Measurements from ENCODE around the gene CDS2. TPM values are rescaled to one million over a fixed set of nuclear protein-coding genes. Genes with fewer than 3 reads are reported as not detected.

The CDS2 gene
- total RNA-seq, 1 donor from 2014 or later = 39.8 TPM

GRCh38 chr20:5146871-5147592 is 20.2 kb downstream of the CDS2 start:
- Mint-ChIP-seq H3K4me1 (ENCODE audit: low read depth) (peaks cover 40% of the 10 kb centered on the region), H3K9me3 (no peaks in the 10 kb centered on the region), H3K27me3 (ENCODE audit: insufficient read depth) (no peaks in the 10 kb centered on the region), H3K4me3 (no peak overlapping the region), H3K36me3 (ENCODE audit: low read depth) (peaks cover 6% of the 10 kb centered on the region), H3K27ac (peak overlapping the region; percentile 14)
- no peak for DNase-seq (ENCODE audit: low spot score)
- intact Hi-C loops (cut with micrococcal nuclease) = no loop called here

- H3K4me1 Mint-ChIP-seq (ENCODE audit: low read depth) = peaks cover 46% of the 10 kb centered on the region
Measured at GRCh38 chr20:5148581-5148980, 21.8 kb downstream of the CDS2 start.

GRCh38 chr20:5149892-5150225 is 23.1 kb downstream of the CDS2 start:
- intact Hi-C loops (cut with micrococcal nuclease) = no loop called here
- Mint-ChIP-seq H3K27ac (no peak overlapping the region), H3K9me3 (no peaks in the 10 kb centered on the region), H3K36me3 (ENCODE audit: low read depth) (peaks cover 9% of the 10 kb centered on the region), H3K4me3 (no peak overlapping the region), H3K4me1 (ENCODE audit: low read depth) (peaks cover 50% of the 10 kb centered on the region), H3K27me3 (ENCODE audit: insufficient read depth) (no peaks in the 10 kb centered on the region)
- DNase-seq (ENCODE audit: low spot score) = no peak

More at GRCh38 chr20:5148581-5148980, 21.8 kb downstream of the CDS2 start:
- Mint-ChIP-seq H3K9me3 (no peaks in the 10 kb centered on the region), H3K36me3 (ENCODE audit: low read depth) (peaks cover 7% of the 10 kb centered on the region), H3K4me3 (no peak overlapping the region), H3K27ac (no peak overlapping the region), H3K27me3 (ENCODE audit: insufficient read depth) (no peaks in the 10 kb centered on the region)
- no peak for DNase-seq (ENCODE audit: low spot score)
- intact Hi-C loops (cut with micrococcal nuclease) = no loop called here

DNA sequence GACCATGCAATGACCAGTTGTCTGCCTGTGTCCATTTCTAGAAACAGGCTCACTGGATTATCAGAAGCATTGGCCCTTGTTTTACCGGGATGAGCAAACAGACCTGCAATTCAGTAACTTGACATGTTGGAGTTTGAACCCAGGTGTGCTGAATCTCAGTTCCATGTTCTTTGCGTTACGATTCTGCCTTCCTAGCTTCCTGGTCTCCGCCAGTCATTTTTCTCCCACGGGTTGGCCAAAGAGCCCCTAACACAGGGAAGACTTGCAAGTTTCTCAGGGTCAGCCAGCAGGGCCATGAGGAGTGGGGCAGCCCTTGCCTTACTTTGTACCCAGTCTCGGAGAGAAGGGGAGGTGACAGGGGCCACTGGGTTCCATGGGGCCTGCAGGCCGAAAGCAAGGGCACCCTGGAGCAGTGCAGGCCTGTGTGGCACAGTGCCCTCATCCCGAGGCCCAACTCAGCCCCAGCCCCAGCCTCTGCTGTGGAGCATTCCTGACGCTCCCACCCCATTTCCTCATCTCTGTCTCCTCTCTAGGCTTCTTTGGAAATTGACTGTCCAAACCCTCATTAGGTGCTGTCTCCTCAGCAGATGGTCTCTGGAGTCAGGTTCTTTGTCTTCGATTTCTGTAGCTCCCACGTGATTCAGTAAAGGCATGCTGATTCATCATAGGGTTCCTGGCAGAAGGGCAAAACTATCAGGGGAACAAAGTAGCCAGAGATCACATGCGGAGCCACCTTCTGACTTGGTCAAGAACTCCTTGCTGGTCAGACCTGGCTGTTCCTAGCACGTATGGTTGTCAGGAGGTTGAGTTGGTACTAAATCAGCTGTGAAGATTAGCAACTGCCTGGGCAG is 23.6 kb downstream of the CDS2 start:
- Mint-ChIP-seq H3K36me3 (ENCODE audit: low read depth) (peaks cover 9% of the 10 kb centered on the region), H3K4me1 (ENCODE audit: low read depth) (peaks cover 47% of the 10 kb centered on the region)
- intact Hi-C loops (cut with micrococcal nuclease) = no loop called here

GRCh38 chr20:5153152-5153467 is 26.3 kb downstream of the CDS2 start:
- intact Hi-C loops (cut with micrococcal nuclease) = no loop called here
- Mint-ChIP-seq H3K4me1 (ENCODE audit: low read depth) (peaks cover 40% of the 10 kb centered on the region), H3K27me3 (ENCODE audit: insufficient read depth) (no peaks in the 10 kb centered on the region), H3K36me3 (ENCODE audit: low read depth) (peaks cover 5% of the 10 kb centered on the region), H3K4me3 (no peak overlapping the region), H3K27ac (no peak overlapping the region), H3K9me3 (no peaks in the 10 kb centered on the region)
- no peak for DNase-seq (ENCODE audit: low spot score)

More for the DNA sequence above, 23.6 kb downstream of the CDS2 start:
- Mint-ChIP-seq H3K27ac (no peak overlapping the region), H3K9me3 (no peaks in the 10 kb centered on the region), H3K4me3 (no peak overlapping the region), H3K27me3 (ENCODE audit: insufficient read depth) (no peaks in the 10 kb centered on the region)
- no peak for DNase-seq (ENCODE audit: low spot score)

GRCh38 chr20:5153612-5154542 is 27.1 kb downstream of the CDS2 start:
- Mint-ChIP-seq H3K4me3 (no peak overlapping the region), H3K27ac (peak overlapping the region; percentile 25), H3K36me3 (ENCODE audit: low read depth) (peaks cover 5% of the 10 kb centered on the region), H3K9me3 (no peaks in the 10 kb centered on the region), H3K4me1 (ENCODE audit: low read depth) (peaks cover 40% of the 10 kb centered on the region), H3K27me3 (ENCODE audit: insufficient read depth) (no peaks in the 10 kb centered on the region)
- DNase-seq (ENCODE audit: low spot score) = no peak
- intact Hi-C loops (cut with micrococcal nuclease) = no loop called here

DNA sequence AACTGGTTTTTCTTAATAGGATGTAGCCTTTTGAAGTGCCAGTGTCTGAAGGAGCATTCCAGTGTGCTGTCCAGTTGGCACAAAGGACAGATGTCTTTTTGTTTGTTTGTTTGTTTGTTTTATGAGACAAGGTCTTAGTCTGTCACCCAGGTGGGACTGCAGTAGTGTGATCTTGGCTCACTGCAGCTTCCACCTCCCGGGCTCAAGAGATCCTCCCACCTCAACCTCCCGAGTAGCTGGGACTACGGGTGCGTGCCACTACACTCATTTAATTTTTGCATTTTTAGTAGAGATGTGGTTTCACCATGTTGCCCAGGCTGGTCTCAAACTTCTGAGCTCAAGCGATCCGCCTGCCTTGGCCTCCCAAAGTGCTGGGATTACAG is 27.7 kb downstream of the CDS2 start:
- H3K27ac Mint-ChIP-seq = no peak overlapping the region
- H3K9me3 Mint-ChIP-seq = no peaks in the 10 kb centered on the region
- peaks cover 5% of the 10 kb centered on the region for H3K36me3 Mint-ChIP-seq (ENCODE audit: low read depth)
- H3K27me3 Mint-ChIP-seq (ENCODE audit: insufficient read depth) = no peaks in the 10 kb centered on the region
- H3K4me1 Mint-ChIP-seq (ENCODE audit: low read depth) = peaks cover 40% of the 10 kb centered on the region
- intact Hi-C loops (cut with micrococcal nuclease) = no loop called here
- H3K4me3 Mint-ChIP-seq = no peak overlapping the region
- DNase-seq (ENCODE audit: low spot score) = no peak

DNA sequence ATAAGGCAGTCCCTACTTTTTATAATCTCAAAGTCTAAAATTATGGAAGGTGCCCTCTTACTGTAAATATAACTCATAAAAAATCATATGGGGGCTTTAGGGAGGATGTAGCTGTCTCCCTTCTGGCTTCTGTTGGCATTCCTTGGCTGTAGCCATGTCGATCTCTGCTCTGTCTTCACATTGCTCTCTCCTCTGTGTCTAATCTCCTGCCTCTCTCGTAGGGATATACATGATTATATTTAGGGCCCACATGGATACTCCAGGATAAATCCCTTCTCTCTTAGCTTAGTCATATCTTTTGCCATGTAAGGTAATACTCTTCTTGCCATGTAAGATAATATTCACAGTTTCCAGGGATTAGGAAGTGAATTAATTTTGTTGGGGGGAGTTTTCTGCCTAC is 28.6 kb downstream of the CDS2 start:
- H3K27ac Mint-ChIP-seq = no peak overlapping the region
- H3K4me3 Mint-ChIP-seq = no peak overlapping the region
- H3K36me3 Mint-ChIP-seq (ENCODE audit: low read depth) = peaks cover 5% of the 10 kb centered on the region
- intact Hi-C loops (cut with micrococcal nuclease) = no loop called here
- H3K4me1 Mint-ChIP-seq (ENCODE audit: low read depth) = peaks cover 40% of the 10 kb centered on the region
- no peaks in the 10 kb centered on the region for H3K27me3 Mint-ChIP-seq (ENCODE audit: insufficient read depth)
- no peak for DNase-seq (ENCODE audit: low spot score)
- no peaks in the 10 kb centered on the region for H3K9me3 Mint-ChIP-seq

- H3K4me3 Mint-ChIP-seq = peak overlapping the region; percentile 15
Measured at GRCh38 chr20:5156675-5157448, 30.1 kb downstream of the CDS2 start.

GRCh38 chr20:5159928-5160327 is 33.1 kb downstream of the CDS2 start:
- Mint-ChIP-seq H3K4me3 (no peak overlapping the region), H3K27ac (no peak overlapping the region), H3K4me1 (ENCODE audit: low read depth) (peaks cover 31% of the 10 kb centered on the region), H3K9me3 (no peaks in the 10 kb centered on the region), H3K36me3 (ENCODE audit: low read depth) (peaks cover 4% of the 10 kb centered on the region), H3K27me3 (ENCODE audit: insufficient read depth) (no peaks in the 10 kb centered on the region)
- intact Hi-C loops (cut with micrococcal nuclease) = no loop called here
- DNase-seq (ENCODE audit: low spot score) = no peak

More at GRCh38 chr20:5156675-5157448, 30.1 kb downstream of the CDS2 start:
- Mint-ChIP-seq H3K27me3 (ENCODE audit: insufficient read depth) (no peaks in the 10 kb centered on the region), H3K4me1 (ENCODE audit: low read depth) (peaks cover 46% of the 10 kb centered on the region), H3K27ac (peak overlapping the region; percentile 1), H3K9me3 (no peaks in the 10 kb centered on the region), H3K36me3 (ENCODE audit: low read depth) (peaks cover 6% of the 10 kb centered on the region)
- no peak for DNase-seq (ENCODE audit: low spot score)
- intact Hi-C loops (cut with micrococcal nuclease) = no loop called here

DNA sequence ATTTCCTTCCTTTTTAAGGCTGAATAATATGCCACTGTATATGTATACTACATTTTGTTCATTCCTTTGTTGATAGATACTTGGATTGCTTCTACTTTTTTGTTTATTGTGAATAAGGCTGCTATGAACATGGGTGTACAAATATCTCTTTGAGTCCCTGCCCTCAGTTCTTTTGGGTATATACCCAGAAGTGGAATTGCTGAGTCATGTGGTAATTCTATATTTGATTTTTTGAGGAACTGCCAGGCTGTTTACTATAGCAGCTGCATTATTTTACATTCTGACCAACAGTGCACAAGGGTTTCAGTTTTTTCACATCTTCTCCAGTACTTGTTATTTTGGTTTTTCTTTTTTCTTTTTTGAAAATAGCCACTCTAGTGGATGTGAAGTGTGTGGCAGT is 34.1 kb downstream of the CDS2 start:
- peaks cover 34% of the 10 kb centered on the region for H3K4me1 Mint-ChIP-seq (ENCODE audit: low read depth)
- H3K9me3 Mint-ChIP-seq = no peaks in the 10 kb centered on the region

GRCh38 chr20:5161536-5162164 is 34.8 kb downstream of the CDS2 start:
- Mint-ChIP-seq H3K4me1 (ENCODE audit: low read depth) (peaks cover 34% of the 10 kb centered on the region), H3K4me3 (no peak overlapping the region), H3K27me3 (ENCODE audit: insufficient read depth) (no peaks in the 10 kb centered on the region), H3K36me3 (ENCODE audit: low read depth) (peaks cover 2% of the 10 kb centered on the region), H3K9me3 (no peaks in the 10 kb centered on the region), H3K27ac (no peak overlapping the region)
- no peak for DNase-seq (ENCODE audit: low spot score)
- intact Hi-C loops (cut with micrococcal nuclease) = no loop called here

More for the DNA sequence above, 34.1 kb downstream of the CDS2 start:
- intact Hi-C loops (cut with micrococcal nuclease) = no loop called here
- H3K27me3 Mint-ChIP-seq (ENCODE audit: insufficient read depth) = no peaks in the 10 kb centered on the region
- no peak for DNase-seq (ENCODE audit: low spot score)
- no peak overlapping the region for H3K27ac Mint-ChIP-seq
- H3K36me3 Mint-ChIP-seq (ENCODE audit: low read depth) = peaks cover 2% of the 10 kb centered on the region
- H3K4me3 Mint-ChIP-seq = no peak overlapping the region
